ENCODE results near the gene SGF29.
"Not testable (repeated sequence)": the region's sequence is repeated elsewhere in the genome, so short reads cannot be mapped to it uniquely, and the experiment has no call there.

SGF29 gene

DNA sequence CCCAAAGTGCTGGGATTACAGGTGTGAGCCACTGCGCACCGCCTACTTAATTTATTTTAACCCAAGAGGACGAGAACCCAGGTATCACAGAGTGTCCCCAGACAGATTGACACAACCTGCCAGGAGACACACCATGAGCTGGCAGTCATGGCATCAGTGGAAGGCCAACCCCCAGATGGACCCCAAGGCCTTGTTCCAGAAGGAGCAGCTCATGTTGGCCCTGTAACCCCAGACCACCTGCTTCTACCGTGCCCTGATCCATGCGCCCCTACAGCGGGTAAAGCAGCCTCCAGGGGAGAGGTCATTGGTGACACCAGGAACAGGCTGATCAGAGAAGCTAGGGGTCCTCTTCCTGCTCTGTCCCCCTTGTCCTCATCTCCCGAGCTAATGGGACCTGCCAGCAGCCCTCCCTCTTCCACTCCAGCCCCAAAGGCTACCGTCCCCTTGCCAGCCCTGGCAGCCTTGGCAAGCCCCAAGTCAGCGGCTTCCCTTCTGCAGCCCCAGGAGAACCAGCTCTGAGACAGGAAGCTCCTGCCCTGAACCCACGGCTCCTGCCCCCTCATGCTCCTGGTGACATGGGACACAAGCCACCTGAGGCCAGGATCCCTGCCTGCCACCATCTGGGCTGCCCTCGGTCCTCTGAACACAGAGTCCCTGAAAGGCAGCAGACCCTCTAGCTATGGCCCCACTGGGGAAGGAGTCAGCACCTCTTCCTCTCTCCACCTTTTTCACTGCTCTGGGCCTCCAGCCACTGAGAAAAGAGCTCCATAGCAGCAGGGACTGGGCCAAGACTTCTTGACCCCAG lies 49.9 kb downstream of the SGF29 start:
- H3K27ac ChIP-seq (ENCODE audit: low read length), result no peak overlapping the region
- no peak overlapping the region for H3K9ac ChIP-seq (ENCODE audit: low read length)

DNA sequence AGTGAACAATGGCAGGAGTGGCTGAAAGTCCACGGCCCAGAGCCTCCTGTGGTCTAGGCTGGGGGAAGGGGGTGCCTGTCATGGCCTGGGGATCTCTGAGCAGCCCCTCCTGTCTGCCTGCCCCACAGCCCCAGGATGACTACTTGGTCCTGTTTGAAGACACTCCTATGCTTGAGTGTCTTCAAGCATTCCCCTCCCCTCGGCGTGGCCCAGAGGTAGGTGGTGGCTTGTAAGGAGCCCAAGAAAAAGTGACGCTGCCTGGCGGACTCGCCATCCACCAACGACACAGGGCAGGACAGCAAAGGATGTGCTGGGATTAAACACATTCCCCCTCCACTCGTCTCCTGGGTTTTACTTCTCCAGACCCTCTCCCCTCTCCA lies 50.5 kb downstream of the SGF29 start:
- H3K4me3 ChIP-seq (ENCODE audit: low read length), result no peak overlapping the region
- H3K9me3 ChIP-seq (ENCODE audit: control insufficient read depth, low read depth, low read length), result no peaks in the 10 kb centered on the region
- no peak overlapping the region for H3K9ac ChIP-seq (ENCODE audit: low read length)
- H3K27me3 ChIP-seq (ENCODE audit: control insufficient read depth, insufficient read depth, low read length), result no peaks in the 10 kb centered on the region
- no peaks in the 10 kb centered on the region for H3K36me3 ChIP-seq (ENCODE audit: control insufficient read depth, low read depth, low read length)
- no peak overlapping the region for H3K27ac ChIP-seq (ENCODE audit: low read length)
- H3K4me1 ChIP-seq (ENCODE audit: control insufficient read depth, low read depth, low read length), result no peaks in the 10 kb centered on the region

More for the DNA sequence above, 49.9 kb downstream of the SGF29 start:
- Histone ChIP-seq H3K27me3 (ENCODE audit: control insufficient read depth, insufficient read depth, low read length) (no peaks in the 10 kb centered on the region), H3K36me3 (ENCODE audit: control insufficient read depth, low read depth, low read length) (no peaks in the 10 kb centered on the region), H3K9me3 (ENCODE audit: control insufficient read depth, low read depth, low read length) (no peaks in the 10 kb centered on the region), H3K4me3 (ENCODE audit: low read length) (no peak overlapping the region), H3K4me1 (ENCODE audit: control insufficient read depth, low read depth, low read length) (no peaks in the 10 kb centered on the region)

DNA sequence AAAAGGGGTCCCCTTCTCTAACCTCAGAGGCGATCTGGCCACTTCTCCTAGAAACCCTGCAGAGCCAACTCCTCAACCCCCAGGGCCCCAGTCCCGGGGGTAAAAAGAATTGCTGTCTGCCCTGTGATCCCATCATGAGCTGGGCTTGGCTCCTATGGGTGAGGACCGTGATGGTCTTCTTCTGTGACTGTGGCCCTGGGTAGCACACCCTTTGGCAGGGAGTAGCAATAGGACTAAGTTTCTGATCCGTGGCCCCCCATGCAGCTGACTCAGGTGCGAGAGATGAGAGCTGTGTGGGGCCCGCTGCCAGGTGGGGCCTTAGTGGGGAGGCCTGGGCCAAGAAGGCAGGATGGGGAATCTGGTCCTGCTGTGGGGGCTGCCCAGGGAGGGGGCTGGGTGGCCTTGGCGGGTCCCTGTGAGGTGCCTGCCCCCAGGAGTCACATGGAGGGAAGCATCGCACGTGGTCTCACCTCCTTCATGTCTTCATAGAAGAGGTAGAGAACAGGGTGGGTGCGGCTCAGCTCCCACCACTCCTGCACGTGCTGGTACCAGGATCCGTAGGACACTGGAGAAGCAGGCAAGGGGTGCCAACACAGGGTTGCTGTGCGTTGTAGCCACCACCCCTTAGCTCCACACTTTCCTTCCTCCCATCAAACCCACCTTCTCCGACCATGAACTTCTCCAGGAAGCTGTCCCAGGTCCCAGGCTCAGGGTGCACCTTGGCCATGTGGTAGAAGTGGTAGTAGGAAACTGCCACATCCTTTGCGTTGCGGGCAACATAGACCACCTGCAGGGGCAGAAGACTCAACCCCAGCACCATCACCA lies 52.8 kb downstream of the SGF29 start:
- no peak overlapping the region for H3K27ac ChIP-seq (ENCODE audit: low read length)
- peaks cover 3% of the 10 kb centered on the region for H3K4me1 ChIP-seq (ENCODE audit: control insufficient read depth, low read depth, low read length)
- no peaks in the 10 kb centered on the region for H3K36me3 ChIP-seq (ENCODE audit: control insufficient read depth, low read depth, low read length)
- H3K9me3 ChIP-seq (ENCODE audit: control insufficient read depth, low read depth, low read length), result no peaks in the 10 kb centered on the region
- H3K4me3 ChIP-seq (ENCODE audit: low read length), result no peak overlapping the region
- no peak overlapping the region for H3K9ac ChIP-seq (ENCODE audit: low read length)
- no peaks in the 10 kb centered on the region for H3K27me3 ChIP-seq (ENCODE audit: control insufficient read depth, insufficient read depth, low read length)

DNA sequence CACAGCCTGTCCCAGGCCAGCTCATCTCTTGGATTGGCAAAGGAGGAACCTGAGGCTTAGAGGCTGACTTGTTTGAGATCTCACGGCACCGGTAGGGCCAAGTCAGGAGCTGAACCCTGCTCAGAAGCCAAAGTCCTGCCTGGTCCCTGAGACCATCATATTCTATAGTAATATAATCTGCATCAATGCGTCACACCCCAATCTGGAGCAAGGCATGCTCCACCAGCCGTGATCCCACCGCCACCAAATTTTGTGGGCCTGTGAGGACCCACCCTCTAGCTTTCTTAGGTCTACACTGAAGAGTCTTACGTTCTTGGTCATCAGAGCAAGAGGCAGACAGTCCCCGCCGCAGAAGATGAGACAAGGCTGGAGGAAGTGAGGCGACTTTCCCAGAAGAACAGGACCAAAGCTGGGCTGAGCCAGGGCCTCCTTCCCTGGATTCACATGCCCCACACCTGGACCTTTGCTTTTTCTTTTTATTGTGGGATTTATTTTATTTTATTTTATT lies 53.5 kb downstream of the SGF29 start:
- H3K27me3 ChIP-seq (ENCODE audit: control insufficient read depth, insufficient read depth, low read length), result no peaks in the 10 kb centered on the region
- peaks cover 3% of the 10 kb centered on the region for H3K4me1 ChIP-seq (ENCODE audit: control insufficient read depth, low read depth, low read length)
- H3K36me3 ChIP-seq (ENCODE audit: control insufficient read depth, low read depth, low read length), result no peaks in the 10 kb centered on the region
- no peaks in the 10 kb centered on the region for H3K9me3 ChIP-seq (ENCODE audit: control insufficient read depth, low read depth, low read length)
- no peak overlapping the region for H3K27ac ChIP-seq (ENCODE audit: low read length)
- H3K4me3 ChIP-seq (ENCODE audit: low read length), result no peak overlapping the region
- no peak overlapping the region for H3K9ac ChIP-seq (ENCODE audit: low read length)

DNA sequence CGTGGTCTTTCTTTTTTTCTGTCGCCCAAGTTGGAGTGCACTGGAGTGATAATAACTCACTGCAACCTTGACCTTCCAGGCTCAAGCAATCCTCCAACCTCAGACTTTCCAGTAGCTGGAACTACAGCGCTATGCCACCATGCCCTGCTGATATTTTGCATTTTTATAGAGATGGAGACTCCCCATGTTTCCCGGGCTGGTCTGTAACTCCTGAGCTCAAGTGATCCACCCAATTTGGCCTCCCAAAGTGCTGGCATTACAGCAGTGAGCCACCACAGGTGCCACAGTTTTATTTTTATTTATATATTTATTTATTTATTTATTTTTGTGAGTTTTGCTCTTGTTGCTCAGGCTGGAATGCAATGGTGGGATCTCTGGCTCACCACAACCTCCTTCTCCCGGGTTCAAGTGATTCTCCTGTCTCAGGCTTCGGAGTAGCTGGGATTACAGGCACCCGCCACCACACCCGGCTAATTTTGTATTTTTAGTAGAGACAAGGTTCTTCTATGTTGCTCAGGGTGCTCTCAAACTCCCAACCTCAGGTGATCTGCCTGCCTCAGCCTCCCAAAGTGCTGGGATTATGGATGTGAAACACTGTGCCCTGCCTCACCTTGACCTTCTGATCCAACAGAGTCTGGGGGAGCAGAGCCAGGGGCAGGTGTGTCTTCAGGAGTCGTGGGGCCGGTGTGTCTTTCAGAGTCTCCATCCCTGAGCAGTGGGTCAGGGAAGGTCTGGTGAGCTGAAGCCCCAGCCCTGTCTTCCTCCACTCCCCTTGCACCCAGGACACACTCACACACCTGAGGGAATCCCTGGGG lies 54.2 kb downstream of the SGF29 start:
- H3K4me3 ChIP-seq (ENCODE audit: low read length); H3K27ac ChIP-seq (ENCODE audit: low read length); H3K4me1 ChIP-seq (ENCODE audit: control insufficient read depth, low read depth, low read length); H3K9ac ChIP-seq (ENCODE audit: low read length); H3K27me3 ChIP-seq (ENCODE audit: control insufficient read depth, insufficient read depth, low read length); H3K36me3 ChIP-seq (ENCODE audit: control insufficient read depth, low read depth, low read length); H3K9me3 ChIP-seq (ENCODE audit: control insufficient read depth, low read depth, low read length): not testable (repeated sequence)

DNA sequence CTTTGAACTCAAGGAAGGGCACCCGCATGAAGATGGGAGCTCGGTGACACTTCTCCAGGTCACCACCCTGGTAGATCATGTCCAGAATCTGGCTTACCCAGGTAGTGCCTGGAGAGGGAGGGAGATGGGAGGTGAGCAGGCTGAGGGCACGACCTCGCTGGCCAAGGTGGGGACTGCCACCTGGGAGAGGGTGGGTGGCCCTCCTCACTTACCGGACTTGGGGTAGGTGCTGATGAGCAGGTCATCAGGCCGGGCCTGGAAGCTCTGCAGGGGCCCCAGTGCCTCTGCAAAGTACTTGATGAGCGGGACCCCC lies 54.7 kb downstream of the SGF29 start:
- H3K9ac ChIP-seq (ENCODE audit: low read length); H3K36me3 ChIP-seq (ENCODE audit: control insufficient read depth, low read depth, low read length); H3K27me3 ChIP-seq (ENCODE audit: control insufficient read depth, insufficient read depth, low read length): not testable (repeated sequence)

DNA sequence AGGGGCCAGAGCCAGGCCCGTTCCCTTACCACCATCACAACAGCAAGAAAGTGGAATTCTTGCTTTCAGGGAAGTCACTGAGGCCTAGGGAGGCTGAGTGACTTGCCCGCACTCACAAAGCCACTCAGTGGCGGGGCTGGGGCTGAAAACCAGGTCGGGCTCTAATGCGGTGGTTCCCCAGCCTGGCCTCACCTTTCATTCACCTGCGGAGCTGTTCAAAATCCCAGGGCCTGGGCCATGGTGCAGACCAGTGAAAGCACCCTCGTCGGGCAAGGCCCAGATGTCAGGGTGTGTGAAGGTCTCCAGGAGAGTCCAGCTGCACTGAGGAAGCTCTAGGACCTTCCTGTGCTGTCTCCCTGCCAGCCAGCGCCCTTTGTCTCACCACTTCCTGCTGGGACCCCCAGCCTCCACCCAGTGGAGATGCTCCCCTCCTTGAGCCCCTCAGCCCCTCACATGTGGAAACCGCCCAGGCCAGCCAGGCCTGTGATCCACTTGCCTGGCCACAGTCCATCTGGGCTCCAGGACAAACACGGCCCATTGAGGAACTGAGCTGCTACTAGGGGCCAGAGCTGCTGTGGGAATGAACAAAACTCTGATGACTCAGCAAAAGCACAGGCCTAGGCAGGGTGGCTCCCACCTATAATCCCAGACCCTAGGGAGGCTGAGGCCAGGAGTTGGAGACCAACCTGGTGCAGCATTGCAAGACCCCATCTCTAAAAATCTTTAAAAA lies 55.3 kb downstream of the SGF29 start:
- H3K9ac ChIP-seq (ENCODE audit: low read length); H3K36me3 ChIP-seq (ENCODE audit: control insufficient read depth, low read depth, low read length); H3K27me3 ChIP-seq (ENCODE audit: control insufficient read depth, insufficient read depth, low read length); H3K9me3 ChIP-seq (ENCODE audit: control insufficient read depth, low read depth, low read length); H3K27ac ChIP-seq (ENCODE audit: low read length); H3K4me3 ChIP-seq (ENCODE audit: low read length); H3K4me1 ChIP-seq (ENCODE audit: control insufficient read depth, low read depth, low read length): not testable (repeated sequence)

More for the DNA sequence above, 54.7 kb downstream of the SGF29 start:
- H3K4me1 ChIP-seq (ENCODE audit: control insufficient read depth, low read depth, low read length); H3K27ac ChIP-seq (ENCODE audit: low read length); H3K9me3 ChIP-seq (ENCODE audit: control insufficient read depth, low read depth, low read length); H3K4me3 ChIP-seq (ENCODE audit: low read length): not testable (repeated sequence)

DNA sequence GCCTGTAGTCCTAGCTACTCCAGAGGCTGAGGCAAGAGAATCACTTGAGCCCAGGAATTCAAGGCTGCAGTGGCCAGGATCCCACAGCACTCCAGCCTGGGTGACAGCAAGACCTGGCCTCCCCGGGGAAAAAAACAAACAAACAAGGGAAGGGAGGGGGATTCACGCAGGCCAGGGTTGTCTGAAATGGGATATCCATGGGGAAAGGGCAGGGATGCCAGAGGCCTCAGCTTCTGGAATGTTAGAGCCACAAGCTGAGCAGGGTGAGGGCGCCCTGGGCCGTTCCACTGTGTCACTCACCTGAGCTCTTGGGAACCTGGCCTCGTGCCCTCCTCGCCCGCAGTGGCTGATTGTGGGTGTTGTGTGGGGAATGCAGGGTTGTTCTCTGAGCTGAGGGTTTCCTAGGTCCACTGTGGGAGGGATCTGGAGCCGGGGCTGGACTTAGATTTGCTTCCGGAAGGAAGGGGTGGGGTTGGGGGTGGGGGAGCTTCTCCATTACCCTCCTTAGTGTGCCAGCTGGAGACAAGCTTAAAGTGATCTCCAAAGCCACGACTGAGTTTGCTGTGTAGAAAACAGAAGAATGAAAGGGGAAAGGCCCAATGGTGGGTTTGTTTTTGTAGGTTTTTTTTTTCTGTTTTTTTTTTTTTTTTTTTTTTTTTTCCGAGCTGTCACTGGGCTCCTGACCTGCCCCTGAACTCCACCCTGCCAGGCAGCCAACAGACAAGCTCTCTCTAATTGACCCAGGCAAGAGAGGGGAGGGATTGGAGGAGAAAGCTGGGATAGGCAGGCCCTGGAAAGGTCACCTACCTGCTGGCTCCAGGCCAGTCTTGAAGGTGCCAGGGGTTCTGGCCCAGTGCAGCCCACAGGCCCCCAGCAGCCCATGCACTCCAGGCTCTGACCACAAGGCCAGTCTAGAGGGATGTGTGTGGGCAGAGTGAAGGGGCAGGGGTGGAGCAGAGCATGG lies 56.2 kb downstream of the SGF29 start, which contains the start of gene SULT1A1:
Gene SULT1A1, minus strand, starts transcription at position 414 of the 964 bp plus-strand sequence. CDS start 1,189 bp downstream, outside the sequence.
- H3K9ac ChIP-seq (ENCODE audit: low read length), result no peak within 1 kb of the TSS
- no peaks in the 10 kb centered on the region for H3K36me3 ChIP-seq (ENCODE audit: control insufficient read depth, low read depth, low read length)
- H3K4me1 ChIP-seq (ENCODE audit: control insufficient read depth, low read depth, low read length), result peaks cover 3% of the 10 kb centered on the region
- H3K9me3 ChIP-seq (ENCODE audit: control insufficient read depth, low read depth, low read length), result no peaks in the 10 kb centered on the region
- H3K27ac ChIP-seq (ENCODE audit: low read length), result no peak within 1 kb of the TSS
- no peak within 1 kb of the TSS for H3K4me3 ChIP-seq (ENCODE audit: low read length)
- no peaks in the 10 kb centered on the region for H3K27me3 ChIP-seq (ENCODE audit: control insufficient read depth, insufficient read depth, low read length)

DNA sequence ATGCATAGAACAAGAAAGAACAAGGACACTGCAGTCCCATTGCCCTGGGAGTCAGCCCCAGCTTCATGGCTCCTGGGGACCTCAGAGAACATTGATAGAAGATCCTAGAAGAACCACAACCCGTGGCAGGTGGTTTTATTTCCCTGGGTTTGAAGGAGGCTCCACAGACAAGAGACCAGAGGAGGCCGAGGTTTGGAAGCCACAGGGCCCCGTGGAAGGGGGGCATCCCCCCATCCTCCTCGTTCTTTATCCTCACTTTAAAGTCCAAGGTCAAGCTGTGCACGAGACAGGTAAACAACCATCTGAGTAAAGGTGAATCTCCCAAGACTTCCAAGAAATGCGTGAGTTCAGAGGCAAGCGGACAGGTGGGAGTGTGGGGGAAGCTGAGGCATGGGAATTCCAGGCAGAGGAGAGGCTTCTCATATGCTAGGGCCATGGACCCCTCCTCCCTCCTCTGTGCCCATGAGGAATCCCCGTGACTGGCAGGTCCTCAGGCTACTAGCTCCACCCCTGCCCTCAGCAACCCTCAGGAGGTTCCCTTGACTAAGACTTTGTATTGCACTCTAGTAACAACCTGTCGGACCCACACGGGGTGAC lies 57.0 kb downstream of the SGF29 start:
- Histone ChIP-seq H3K4me3 (ENCODE audit: low read length) (no peak overlapping the region), H3K27me3 (ENCODE audit: control insufficient read depth, insufficient read depth, low read length) (no peaks in the 10 kb centered on the region), H3K9me3 (ENCODE audit: control insufficient read depth, low read depth, low read length) (no peaks in the 10 kb centered on the region), H3K36me3 (ENCODE audit: control insufficient read depth, low read depth, low read length) (no peaks in the 10 kb centered on the region), H3K4me1 (ENCODE audit: control insufficient read depth, low read depth, low read length) (peaks cover 3% of the 10 kb centered on the region), H3K27ac (ENCODE audit: low read length) (no peak overlapping the region), H3K9ac (ENCODE audit: low read length) (no peak overlapping the region)
